HUES6 (cell line): ENCODE measurements around the gene SSC4D.
"Not testable (repeated sequence)": the region's sequence is repeated elsewhere in the genome, so short reads cannot be mapped to it uniquely, and the experiment has no call there.

ENCODE experiments used
- H3K27ac ChIP-seq: 2 replicates; pipeline ENCODE4 v1.7.0; 2013; ENCODE audit warnings: low read depth, mild to moderate bottlenecking, low read length, inconsistent platforms
- H3K27me3 ChIP-seq: 2 replicates; pipeline ENCODE4 v1.6.1; 2013; ENCODE audit warnings: low read length; ENCODE audit not compliant: control insufficient read depth, insufficient read depth
- H3K36me3 ChIP-seq: 2 replicates; pipeline ENCODE4 v1.6.1; 2013; ENCODE audit warnings: low read length; ENCODE audit not compliant: control insufficient read depth, insufficient read depth
- H3K4me1 ChIP-seq: 2 replicates; pipeline ENCODE4 v1.6.1; 2013; ENCODE audit warnings: low read length; ENCODE audit not compliant: control insufficient read depth, insufficient read depth
- H3K4me3 ChIP-seq: 2 replicates; pipeline ENCODE4 v1.5.1; 2013; ENCODE audit warnings: low read depth, low read length
- H3K9ac ChIP-seq: one replicate; pipeline ENCODE4 v1.6.1; 2013; ENCODE audit warnings: mild to moderate bottlenecking, low read length
- H3K9me3 ChIP-seq: 2 replicates; pipeline ENCODE4 v1.6.1; 2013; ENCODE audit warnings: low read depth, low read length; ENCODE audit not compliant: control insufficient read depth, insufficient read depth

SSC4D gene

GRCh38 chr7:76430211-76430610 lies 20.7 kb upstream of the SSC4D start:
- no peak overlapping the region for H3K27ac ChIP-seq
- H3K9ac ChIP-seq = no peak overlapping the region
- H3K9me3 ChIP-seq = no peaks in the 10 kb centered on the region
- no peaks in the 10 kb centered on the region for H3K36me3 ChIP-seq
- no peaks in the 10 kb centered on the region for H3K27me3 ChIP-seq
- no peak overlapping the region for H3K4me3 ChIP-seq
- H3K4me1 ChIP-seq = peaks cover 13% of the 10 kb centered on the region

GRCh38 chr7:76428868-76429805 lies 19.6 kb upstream of the SSC4D start:
- no peak overlapping the region for H3K4me3 ChIP-seq
- no peak overlapping the region for H3K9ac ChIP-seq
- no peaks in the 10 kb centered on the region for H3K36me3 ChIP-seq
- no peaks in the 10 kb centered on the region for H3K27me3 ChIP-seq
- H3K9me3 ChIP-seq = no peaks in the 10 kb centered on the region
- peaks cover 13% of the 10 kb centered on the region for H3K4me1 ChIP-seq
- H3K27ac ChIP-seq = no peak overlapping the region

- Histone ChIP-seq H3K4me3 (no peak overlapping the region), H3K9me3 (no peaks in the 10 kb centered on the region), H3K9ac (no peak overlapping the region), H3K36me3 (no peaks in the 10 kb centered on the region), H3K27me3 (no peaks in the 10 kb centered on the region), H3K4me1 (peaks cover 21% of the 10 kb centered on the region), H3K27ac (no peak overlapping the region)
These were observed 18.8 kb upstream of the SSC4D start for GRCh38 chr7:76428149-76428823.

- peaks cover 24% of the 10 kb centered on the region for H3K4me1 ChIP-seq
- H3K4me3 ChIP-seq = no peak overlapping the region
- H3K36me3 ChIP-seq = no peaks in the 10 kb centered on the region
- H3K9ac ChIP-seq = no peak overlapping the region
- no peaks in the 10 kb centered on the region for H3K9me3 ChIP-seq
- no peaks in the 10 kb centered on the region for H3K27me3 ChIP-seq
- no peak overlapping the region for H3K27ac ChIP-seq
These were observed 18.1 kb upstream of the SSC4D start for GRCh38 chr7:76427635-76428034.

GRCh38 chr7:76426246-76426645 lies 16.7 kb upstream of the SSC4D start:
- no peak overlapping the region for H3K4me3 ChIP-seq
- H3K9ac ChIP-seq = no peak overlapping the region
- peaks cover 24% of the 10 kb centered on the region for H3K4me1 ChIP-seq
- H3K27me3 ChIP-seq = no peaks in the 10 kb centered on the region
- no peaks in the 10 kb centered on the region for H3K36me3 ChIP-seq
- no peaks in the 10 kb centered on the region for H3K9me3 ChIP-seq
- no peak overlapping the region for H3K27ac ChIP-seq

- peaks cover 24% of the 10 kb centered on the region for H3K4me1 ChIP-seq
- H3K36me3 ChIP-seq, H3K9ac ChIP-seq, H3K27me3 ChIP-seq, H3K4me3 ChIP-seq, H3K27ac ChIP-seq, H3K9me3 ChIP-seq: not testable (repeated sequence)
These were observed 16.1 kb upstream of the SSC4D start for GRCh38 chr7:76425558-76425957.

- Histone ChIP-seq H3K4me1 (peaks cover 24% of the 10 kb centered on the region), H3K36me3 (no peaks in the 10 kb centered on the region), H3K9ac (no peak overlapping the region), H3K4me3 (no peak overlapping the region), H3K9me3 (no peaks in the 10 kb centered on the region), H3K27ac (no peak overlapping the region), H3K27me3 (no peaks in the 10 kb centered on the region)
These were observed 15.7 kb upstream of the SSC4D start for GRCh38 chr7:76425156-76425555.

GRCh38 chr7:76424413-76425111 lies 15.1 kb upstream of the SSC4D start, which contains the start of gene ZP3:
Gene ZP3 (plus strand): TSS chr7:76424950. CDS start chr7:76424965, 15 bp downstream.
- H3K9ac ChIP-seq = no peak within 1 kb of the TSS

GRCh38 chr7:76423666-76424412 lies 14.3 kb upstream of the SSC4D start:
- Histone ChIP-seq H3K4me3 (no peak overlapping the region), H3K27me3 (no peaks in the 10 kb centered on the region), H3K9ac (no peak overlapping the region), H3K9me3 (no peaks in the 10 kb centered on the region), H3K4me1 (peaks cover 18% of the 10 kb centered on the region), H3K36me3 (no peaks in the 10 kb centered on the region), H3K27ac (no peak overlapping the region)

More at GRCh38 chr7:76424413-76425111, 15.1 kb upstream of the SSC4D start, which contains the start of gene ZP3:
- H3K9me3 ChIP-seq = no peaks in the 10 kb centered on the region
- no peaks in the 10 kb centered on the region for H3K27me3 ChIP-seq
- H3K27ac ChIP-seq = no peak within 1 kb of the TSS
- no peak within 1 kb of the TSS for H3K4me3 ChIP-seq
- peaks cover 24% of the 10 kb centered on the region for H3K4me1 ChIP-seq
- no peaks in the 10 kb centered on the region for H3K36me3 ChIP-seq

- H3K9ac ChIP-seq, H3K27ac ChIP-seq, H3K9me3 ChIP-seq, H3K4me3 ChIP-seq, H3K27me3 ChIP-seq, H3K36me3 ChIP-seq: not testable (repeated sequence)
- H3K4me1 ChIP-seq = peaks cover 11% of the 10 kb centered on the region
These were observed 11.6 kb upstream of the SSC4D start for GRCh38 chr7:76421097-76421496.
